EH (cell line): ENCODE measurements around the gene RBM5.

Source experiments
- DNase-seq: peaks from one replicate; pipeline ENCODE4 v3.0.0-alpha.2; 2015; ENCODE audit warnings: low read depth

RBM5 gene

GRCh38 chr3:50160561-50160983 is 71.9 kb downstream of the RBM5 start:
- DNase-seq = no peak

DNA sequence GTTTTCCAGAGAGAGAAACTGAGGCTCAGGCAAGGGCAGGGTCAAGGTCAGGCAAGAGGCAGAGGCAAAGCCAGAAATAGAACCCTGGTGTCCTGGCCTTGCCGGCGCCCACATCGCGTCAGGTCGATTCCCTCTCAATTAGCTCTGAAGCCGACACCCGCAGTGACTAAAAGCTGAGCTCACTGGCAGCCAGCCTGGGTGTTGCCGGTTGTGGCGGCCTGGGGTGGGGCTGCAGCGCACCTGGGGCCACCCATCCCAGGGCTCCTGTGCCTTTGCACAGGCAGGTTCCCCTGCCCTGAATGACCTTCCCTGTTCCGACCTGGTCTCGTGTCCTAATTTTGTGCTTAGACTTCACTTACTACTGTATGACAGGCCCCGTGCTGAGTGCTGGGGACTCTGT is 72.6 kb downstream of the RBM5 start:
- no peak for DNase-seq

DNA sequence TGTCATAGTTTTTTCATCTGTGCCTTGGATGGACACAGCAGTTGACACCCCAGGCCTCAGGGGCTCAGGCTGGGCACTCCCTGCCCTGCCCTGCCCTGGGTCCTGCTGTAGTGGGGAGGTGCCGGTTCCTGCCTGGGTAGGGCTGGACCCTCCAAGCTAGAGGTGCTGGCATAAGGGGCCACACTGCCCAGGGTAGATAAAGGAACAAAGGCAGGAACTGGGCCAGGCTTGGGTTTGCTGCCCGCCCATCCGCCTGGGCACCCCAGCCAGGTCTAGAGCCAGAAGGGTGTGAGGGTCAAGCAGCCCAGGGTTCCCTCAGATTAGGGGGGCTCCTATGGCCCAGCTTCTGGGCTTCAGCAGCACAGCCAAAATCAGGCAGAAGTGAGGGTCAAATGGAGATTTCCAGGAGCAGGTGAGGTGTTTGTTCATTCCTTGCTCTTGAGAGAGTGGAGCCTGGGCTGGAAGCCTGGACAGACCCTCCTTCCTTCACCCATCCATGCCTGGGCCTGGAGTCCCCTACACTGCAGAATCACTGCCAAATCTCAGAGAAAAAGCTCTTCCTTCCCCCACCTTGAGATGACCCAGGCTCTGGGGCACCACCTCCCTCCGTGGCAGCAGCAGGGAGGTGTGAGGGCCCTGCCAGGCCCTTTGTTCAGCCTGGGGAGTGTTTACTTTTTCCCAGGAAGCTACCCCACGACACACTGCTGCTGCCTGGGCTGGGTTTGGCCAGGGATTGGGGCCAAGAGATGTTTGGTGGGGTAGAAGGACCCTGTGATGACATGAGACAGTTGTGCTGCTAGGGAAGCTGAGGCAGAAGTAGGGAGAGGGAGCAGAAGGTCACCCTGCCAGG is 73.5 kb downstream of the RBM5 start:
- no peak for DNase-seq

DNA sequence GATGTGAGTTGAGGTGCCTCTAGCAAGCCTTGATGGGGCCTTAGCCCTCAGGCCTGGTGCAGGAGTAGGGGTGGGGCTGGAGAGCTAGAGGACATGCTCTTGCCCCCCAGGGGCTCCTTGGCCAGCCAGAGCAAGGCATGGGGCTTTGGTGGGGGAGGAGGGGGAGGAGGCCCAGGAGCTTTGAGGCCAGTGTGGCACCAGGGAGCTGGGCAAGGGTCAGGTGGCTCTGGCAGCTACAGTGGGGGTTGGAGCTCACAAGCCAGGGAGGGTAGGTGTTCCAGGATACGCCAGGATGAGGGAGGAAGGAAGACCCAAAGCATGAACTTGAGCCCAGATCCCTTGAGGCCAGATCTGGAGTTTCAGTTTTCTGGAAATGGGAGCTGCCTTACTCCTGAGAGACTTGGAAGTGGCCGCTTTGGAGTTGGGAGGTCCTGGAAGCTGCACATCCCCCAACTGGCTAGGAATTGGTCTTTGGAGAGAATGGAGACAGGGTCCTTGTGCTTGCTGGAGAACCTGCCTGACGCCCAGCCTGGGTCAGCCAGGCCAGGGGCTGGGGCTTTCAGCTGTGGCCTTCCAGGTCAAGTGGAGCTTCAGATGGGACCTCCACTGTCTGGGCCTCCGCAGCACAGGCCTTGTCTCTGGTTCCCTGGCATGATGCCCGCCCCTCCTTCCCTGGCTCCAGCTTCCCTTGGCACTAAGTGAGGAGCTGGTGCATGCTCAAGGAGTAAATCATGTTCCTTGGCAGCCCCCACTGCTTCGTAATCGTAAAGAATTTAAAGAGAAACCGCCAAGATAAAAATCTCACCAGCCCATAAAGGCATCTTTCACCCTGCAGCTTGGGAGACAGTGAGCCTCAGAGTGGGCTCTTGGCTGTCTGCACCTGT is 75.1 kb downstream of the RBM5 start:
- peak; percentile 98 for DNase-seq

GRCh38 chr3:50164481-50164880 is 75.8 kb downstream of the RBM5 start:
- no peak for DNase-seq

DNA sequence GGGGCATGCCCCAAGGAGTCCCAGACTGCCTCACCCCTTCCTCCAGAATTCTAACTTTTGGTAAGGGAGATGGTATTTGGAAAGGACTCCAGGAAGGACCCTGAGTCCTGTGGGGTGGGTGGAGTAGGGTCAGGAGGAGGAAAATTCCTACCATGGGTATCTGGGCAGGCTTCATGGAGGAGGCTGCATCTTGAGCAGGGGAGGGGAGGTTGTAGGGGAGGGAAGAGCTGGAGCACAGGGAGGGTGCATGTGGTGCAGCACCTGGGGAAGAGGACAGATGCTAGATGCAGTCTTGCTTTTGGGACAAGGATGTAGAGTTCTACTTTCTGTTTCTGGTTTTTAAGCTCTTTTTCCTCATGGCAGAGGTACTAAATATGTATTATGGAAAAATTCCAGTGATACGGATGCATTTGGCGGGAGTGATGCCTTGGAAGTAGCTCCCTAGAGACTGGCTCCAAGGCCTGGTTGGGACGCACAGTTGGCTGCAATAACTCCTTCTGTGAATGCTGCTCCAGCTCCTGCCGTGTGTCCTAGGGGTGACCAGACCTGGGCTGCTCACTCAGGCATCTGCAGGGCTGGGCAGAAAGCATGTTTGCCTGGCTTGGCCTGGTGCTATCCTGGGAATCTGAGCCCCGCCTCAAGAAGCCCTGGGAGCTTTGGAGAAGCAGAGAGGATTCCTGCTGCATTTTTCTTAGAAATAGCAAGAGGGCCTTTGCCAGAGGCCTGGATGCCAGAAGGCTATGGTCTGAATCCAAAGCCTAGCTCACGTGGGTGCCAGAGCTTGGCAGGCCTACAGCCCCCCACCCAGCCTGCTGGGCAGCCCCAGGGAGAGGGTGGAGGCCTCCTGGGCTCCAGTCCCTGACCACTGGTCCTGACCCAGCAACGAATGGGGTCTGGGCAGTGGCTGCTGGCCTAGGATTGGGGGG is 76.5 kb downstream of the RBM5 start:
- DNase-seq = peak; percentile 92

GRCh38 chr3:50165910-50166538 is 77.3 kb downstream of the RBM5 start:
- peak; percentile 42 for DNase-seq

- DNase-seq = no peak
Observed at GRCh38 chr3:50166620-50167019, 77.9 kb downstream of the RBM5 start.

DNA sequence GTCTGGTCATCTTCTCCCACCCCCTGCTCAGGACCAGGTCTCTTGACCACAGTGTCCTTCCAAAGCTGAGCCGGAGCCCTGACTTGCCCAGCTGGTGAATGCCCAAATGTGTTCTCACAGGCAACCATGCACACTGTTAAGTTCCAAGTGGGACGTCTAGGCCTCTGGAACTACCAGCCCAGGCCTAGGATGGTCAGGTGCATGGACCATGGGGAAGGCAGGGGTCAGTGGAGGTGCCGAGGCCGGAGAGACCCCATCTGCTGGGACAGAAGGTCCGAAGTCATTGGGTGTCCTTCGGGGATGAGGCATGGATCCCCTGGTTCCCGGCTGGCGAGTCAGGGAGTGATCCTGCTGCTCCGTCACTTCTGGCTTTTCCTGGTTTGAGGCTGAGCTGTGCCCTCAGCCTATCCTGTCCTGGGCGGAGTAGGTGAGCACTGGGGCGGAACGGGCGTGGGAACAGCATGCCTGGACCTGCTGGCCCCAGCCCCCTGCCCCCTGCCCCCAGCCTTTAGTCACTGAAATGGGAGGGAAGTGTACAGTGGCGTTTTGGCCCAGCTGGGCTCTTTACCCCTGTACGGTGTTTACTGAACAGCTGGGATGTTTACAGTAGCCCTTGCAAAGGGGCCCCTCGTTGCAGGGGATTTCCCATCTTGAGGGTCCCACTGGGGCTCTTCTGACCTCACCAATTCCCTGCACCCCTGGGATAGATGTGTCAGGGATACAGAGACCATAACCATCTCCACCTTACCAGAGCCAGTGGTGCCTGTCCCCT is 78.5 kb downstream of the RBM5 start:
- no peak for DNase-seq

DNA sequence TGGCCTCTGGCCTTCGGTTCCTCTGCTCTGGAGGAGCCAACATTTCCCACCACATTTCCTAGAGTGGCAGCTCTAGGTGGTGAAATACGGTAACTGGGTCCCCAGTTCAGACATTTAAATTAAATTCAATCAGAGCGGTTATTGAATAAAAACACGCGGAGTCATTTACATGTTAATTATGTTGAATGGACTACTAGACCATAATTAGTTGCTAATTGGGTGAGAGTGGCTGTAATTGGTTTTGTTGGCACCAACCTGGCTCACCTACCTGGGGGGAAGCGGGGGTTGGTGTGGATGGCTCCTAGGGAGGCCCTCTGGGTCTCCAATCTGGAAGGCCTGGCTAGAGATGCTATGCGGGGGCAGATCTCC is 79.1 kb downstream of the RBM5 start:
- no peak for DNase-seq

DNA sequence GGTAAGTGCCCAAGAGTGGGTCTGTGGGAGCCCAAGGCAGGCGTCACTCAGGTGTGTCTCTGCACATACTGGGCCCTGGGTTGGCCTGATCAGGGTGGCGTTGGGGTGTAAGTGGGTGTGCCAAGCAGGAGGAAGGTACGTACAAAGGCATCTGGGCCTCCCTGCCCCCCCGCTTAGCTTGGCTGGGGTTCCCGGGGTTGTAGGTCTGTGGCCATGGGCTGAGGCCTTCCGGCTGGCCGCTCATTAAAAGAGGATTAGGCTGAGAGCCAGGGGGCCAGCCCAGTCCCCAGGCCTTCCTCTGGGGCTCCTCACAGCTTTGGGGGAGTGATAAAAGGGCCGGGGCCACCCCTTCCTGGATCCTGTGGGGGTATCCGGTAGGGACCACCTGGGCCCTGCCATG is 79.7 kb downstream of the RBM5 start:
- no peak for DNase-seq
